NB4 (cell line): ENCODE data around the gene ADAM23.

ENCODE experiments used
- POLR2A ChIP-seq: IDR thresholded peaks from 2 replicates; pipeline ENCODE4 v1.6.1; 2011; ENCODE audit warnings: mild to moderate bottlenecking; ENCODE audit not compliant: insufficient read length; ENCODE audit errors: extremely low read depth
- TF ChIP-seq, protein P1 (sequence below): IDR thresholded peaks from one replicate; pipeline ENCODE4 v1.5.1; 2012; ENCODE audit warnings: low read depth, low read length

DNA sequence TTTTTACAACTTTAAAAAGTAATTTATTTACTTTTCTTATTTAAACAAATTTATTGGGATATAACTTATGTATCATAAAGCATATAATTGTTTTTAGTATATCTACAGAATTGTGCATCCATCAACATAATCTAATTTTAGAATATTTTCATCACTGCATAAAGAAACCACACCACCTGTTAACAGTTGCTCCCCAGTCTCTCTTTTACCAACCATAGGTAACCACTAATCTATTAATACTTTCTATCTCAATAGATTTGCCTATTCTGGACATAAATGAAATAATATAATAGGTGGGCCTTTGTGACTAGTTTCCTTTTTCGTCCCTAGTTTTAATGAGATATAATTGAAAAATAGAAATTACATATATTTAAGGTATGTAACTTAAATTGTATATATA lies 90.6 kb downstream of the ADAM23 start:
- TF ChIP-seq POLR2A, result no peak
- TF ChIP-seq, protein P1, sequence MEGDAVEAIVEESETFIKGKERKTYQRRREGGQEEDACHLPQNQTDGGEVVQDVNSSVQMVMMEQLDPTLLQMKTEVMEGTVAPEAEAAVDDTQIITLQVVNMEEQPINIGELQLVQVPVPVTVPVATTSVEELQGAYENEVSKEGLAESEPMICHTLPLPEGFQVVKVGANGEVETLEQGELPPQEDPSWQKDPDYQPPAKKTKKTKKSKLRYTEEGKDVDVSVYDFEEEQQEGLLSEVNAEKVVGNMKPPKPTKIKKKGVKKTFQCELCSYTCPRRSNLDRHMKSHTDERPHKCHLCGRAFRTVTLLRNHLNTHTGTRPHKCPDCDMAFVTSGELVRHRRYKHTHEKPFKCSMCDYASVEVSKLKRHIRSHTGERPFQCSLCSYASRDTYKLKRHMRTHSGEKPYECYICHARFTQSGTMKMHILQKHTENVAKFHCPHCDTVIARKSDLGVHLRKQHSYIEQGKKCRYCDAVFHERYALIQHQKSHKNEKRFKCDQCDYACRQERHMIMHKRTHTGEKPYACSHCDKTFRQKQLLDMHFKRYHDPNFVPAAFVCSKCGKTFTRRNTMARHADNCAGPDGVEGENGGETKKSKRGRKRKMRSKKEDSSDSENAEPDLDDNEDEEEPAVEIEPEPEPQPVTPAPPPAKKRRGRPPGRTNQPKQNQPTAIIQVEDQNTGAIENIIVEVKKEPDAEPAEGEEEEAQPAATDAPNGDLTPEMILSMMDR, result no peak
